Fibroblast of the conjunctiva (primary cell): ENCODE data around the gene UBALD2.
"Not testable (repeated sequence)": the region's sequence is repeated elsewhere in the genome, so short reads cannot be mapped to it uniquely, and the experiment has no call there.

Experiments
- DNase-seq: peaks from one replicate; pipeline ENCODE4 v3.0.0-alpha.2; 2010; ENCODE audit warnings: low read depth

UBALD2 gene

DNA sequence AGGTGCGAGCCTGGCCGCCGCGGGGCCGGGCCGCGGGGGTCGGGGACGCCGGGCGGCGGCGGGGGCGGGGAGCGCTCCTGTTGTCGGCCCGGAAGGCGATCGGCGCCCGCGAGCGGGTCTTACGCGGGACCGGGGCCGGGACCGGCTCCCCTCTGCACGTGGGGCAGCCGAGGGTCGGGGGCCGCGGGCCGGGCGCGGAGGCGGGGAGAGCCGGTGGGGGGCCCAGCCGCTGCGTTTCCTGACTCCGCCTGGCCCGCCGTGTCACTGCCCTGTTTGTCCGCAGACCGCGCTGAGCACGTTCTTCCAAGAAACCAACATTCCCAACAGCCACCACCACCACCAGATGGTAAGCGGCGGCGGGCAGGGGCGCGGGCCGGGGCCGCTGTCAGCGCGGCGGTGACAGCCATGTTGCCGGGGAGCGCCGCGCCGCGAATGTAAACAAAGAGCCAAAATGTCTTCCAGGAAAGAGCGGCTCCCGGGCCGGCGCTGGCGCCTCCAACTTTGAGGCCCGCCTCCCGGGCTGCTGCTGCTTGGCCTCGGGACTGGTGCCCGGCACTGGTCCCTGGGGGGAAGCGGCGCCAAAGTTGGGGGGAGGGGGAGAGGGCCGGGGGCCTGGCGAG lies 586 bp downstream of the UBALD2 start:
- DNase-seq: no peak

DNA sequence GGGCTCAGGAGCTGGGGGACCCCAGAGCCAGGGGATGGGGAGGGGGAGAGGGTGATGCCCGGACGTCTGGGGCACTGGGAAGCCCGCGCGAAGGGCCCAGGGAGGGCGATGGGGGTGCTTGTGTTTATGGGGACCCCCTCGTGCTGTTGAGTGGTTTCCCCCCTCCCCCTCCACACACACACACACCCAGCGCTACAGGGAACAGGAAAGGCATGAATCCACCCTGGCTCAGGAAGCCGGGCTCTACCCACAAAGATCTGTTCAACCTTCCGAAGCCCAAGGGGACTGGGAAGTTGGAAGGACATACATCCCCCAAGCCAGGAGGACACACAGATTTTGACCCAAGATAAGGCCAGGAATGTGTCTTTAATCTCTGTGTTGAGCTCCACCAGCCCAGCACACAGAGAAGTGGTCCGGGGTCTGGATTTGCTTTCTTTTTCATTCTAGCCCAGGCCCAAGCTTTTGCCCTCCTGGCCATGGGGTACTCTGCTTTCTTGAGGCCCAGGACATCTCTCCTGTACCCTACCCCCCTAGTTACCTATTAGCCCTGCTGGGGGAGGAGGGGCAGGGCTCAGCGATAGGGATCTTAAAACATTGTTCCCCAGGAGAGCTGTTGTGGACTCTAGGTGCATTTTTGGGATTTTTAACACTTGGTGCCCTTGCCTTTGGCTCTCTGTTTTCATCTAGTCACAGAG lies 1.2 kb downstream of the UBALD2 start:
- no peak for DNase-seq

DNA sequence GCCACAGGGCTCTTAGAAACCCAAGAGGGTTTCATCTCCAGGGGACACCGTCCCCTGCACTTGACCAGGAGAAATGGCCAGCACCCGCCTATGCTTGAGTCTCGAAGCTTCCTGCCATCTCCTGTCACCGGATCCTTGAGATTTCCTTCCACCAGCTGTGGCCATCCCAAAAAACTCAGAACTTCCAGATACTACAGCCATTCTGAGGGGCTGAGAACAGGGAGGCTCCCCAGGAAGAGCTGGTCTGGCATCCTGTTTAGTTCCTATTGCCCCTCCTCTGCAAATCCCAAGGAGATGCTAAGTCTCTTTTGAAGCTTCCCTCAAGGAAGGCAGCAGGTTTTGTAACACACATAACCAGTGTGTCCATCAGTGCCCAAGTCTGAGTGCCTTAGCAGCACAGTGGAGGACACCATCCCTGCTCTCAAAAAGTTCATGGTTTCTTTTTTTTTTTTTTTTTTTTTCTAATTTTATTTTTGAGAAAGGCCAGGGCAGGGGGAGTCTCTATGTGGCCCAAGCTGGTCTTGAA lies 2.0 kb downstream of the UBALD2 start:
- no peak for DNase-seq

DNA sequence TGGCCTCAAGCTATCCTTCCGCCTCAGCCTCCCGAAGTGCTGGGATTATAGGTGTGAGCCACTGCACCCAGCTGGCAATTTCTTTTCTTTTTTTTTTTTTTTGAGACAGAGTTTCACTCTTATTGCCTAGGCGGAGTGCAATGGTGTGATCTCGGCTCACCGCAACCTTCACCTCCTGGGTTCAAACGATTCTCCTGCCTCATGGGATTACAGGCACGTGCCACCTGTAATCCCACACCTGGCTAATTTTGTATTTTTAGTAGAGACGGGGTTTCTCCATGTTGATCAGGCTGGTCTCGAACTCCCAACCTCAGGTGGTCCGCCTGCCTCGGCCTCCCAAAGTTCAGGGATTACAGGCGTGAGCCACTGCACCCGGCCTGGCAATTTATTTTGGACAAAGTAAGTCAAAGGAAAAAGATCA lies 2.4 kb downstream of the UBALD2 start:
- DNase-seq: not testable (repeated sequence)

DNA sequence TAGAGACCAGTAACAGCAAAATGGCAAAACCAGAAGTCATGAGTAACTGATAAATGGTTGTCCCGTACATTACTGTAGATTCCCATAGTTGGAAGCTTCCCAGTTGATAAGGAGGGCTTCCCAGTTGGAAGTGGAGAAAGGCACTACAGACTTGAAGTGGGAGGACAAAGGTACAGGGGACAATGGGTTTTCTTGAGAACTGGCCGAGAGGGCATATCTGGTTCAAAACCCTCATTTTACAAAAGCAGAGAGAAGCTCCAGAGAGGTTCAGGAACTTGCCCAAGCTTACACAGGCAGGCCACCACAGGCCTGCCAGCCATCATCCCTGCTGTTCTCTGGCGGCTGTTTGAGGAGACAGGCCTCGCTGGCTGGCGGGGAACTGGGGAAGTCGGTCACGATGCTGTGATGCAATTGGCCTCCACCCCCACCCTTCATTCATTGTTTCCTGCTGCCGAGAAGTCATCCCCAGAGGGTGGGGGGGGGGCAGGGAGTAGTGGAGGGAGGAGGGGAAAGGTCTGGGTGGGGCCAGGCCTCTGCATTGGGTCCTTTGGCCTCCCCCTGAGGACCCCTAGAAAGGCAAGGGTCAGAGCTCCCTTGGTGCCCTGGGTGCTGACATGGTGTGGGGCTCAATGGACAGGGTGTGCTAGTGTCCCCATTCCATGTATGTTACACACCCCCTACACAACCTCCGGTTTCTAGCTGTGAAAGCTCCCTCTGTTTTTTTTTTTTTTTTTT lies 3.0 kb downstream of the UBALD2 start:
- DNase-seq: peak; percentile 75

DNA sequence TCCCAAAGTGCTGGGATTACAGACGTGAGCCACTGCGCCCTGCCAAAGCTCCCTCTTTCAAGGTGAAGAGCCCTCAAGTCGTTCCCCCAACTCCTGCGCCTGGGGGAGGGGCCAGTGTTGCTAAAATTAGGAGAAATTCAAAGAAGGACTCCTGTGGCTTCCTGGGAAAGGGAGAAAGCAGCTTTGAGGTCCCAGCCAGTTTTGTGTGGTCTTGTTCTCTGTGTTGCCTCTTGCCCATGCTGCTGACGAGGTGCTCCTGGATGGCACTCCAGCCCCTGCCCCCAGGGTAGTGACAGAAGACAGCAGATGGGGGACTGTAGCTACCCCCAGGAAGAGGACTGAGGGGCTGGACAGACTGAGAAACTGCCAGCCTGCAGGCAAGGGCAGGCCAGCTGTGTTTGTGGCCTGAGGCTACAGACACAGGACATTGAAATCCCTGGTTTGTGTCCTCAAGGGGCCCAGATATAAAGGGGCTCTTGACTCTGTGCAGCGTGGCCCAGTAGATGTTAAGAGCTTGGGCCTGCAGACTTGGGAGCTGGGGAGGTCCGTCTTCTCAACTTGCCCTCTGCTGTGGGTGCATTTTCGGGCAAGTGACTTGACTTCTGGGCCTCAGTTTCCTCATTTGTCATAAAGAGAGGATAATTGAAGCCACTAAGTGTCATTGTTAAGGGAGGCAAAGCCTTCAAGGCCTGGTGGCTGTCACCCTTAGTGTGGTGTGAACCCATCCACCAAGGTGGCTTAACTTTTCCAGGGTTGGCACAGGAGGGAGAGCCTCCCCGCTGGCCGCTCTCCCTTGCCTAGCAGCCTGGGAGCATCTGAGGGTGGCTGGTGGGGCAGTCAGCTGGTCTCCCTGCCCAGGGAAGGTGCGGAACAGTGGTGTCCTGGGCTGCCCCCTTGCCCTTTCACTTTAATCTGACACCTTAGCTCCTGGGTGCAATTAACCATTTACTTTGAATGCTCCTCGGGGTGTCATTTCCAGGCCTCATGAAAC lies 4.1 kb downstream of the UBALD2 start:
- no peak for DNase-seq

DNA sequence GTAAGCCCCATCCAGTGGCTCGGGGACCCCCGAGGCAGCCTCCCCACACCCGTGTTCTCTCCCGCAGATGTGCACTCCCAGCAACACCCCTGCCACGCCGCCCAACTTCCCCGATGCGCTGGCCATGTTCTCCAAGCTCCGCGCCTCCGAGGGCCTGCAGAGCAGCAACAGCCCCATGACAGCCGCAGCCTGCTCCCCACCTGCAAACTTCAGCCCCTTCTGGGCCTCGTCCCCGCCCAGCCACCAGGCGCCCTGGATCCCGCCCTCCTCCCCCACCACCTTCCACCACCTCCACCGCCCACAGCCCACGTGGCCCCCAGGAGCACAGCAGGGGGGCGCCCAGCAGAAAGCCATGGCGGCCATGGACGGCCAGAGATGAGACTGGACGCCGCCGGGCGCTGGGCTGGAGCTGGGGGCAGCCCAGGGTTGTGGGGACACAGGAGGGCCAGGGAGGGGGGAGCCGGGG lies 5.0 kb downstream of the UBALD2 start:
- DNase-seq: no peak

DNA sequence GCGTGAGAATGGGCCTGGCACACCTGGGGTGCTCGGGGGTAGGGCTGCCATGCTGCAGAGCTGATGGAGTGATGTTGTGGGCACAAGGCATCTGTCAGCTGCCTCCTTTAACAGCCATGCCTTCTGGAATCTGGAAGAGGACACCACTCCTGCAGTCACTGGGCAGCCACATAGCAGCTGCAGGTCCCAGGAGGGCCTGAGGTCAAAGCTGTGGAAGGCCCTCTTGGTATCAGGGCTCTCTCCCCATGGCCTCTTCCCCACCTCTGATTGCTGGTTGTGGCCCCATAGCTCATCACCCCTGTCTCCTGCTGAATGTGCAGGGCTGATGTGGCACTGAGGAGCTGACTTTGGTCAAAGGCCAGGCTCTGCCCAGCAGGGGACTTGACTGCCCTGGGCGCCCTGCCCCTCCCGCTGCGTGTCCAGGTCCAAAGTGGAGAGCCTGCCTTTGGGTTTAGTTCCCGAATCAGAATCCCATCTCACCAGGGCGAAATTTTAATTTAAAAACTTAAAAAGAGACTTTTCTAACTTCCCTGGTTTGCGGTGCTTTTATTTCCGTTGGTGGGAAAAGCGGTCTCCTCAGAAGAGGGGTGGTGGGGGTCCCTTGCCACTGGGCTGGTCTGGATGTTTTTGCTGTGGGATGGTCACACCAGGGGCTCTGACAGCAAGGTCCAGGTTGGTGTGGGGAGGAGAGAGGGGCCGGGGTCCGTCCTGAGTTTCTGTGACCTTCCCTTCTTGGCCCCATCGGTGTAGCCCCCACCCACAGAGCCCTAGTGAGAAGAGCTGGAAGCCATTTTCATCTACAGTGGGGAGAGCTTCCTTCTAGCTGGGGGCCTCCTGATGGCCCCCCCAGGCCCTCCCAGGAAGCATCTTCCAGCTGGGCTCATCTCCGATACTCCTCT lies 5.9 kb downstream of the UBALD2 start:
- no peak for DNase-seq

DNA sequence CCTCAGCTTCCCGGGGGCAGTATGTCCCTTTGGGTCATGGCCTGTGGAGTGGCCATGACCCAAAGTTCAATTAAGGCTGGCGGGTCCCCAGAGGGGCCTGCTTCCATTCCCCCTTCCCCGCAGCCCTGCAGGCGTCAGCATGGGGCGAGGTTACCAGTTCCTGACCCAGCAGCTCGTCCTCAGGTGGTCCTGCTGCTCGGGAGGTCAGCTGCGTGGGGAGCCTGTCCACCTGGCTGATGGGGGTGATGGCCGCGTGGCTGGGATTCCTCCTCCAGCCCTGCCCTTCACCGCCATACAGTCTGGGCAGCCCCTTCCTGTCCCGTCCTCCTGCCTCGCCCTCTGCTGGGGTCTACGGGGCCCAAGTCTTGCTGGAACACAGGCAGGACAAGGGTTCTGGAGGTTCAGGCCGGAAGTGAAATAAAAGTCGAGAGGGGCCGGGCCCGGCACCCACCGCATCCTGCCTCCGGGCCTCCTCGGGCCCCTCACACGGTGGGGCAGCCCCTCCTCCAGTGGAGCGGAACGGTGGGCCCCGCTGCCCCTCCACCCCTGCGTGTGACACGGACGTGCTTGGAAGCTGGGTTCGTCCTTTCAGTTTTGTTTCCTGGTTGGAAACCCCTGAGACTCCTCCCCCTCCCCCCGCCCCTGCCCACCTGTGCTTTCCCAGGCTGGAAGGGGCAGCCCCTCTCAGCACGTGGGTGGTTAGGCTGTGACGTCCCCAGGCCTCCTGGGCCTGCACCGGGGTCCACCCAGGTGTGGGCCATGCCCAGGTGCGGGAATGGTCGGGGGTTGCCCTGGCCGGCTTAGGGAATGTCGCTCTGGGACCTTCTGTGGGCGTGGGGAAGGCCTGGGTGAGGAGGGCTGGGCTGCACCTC lies 6.8 kb downstream of the UBALD2 start:
- no peak for DNase-seq

DNA sequence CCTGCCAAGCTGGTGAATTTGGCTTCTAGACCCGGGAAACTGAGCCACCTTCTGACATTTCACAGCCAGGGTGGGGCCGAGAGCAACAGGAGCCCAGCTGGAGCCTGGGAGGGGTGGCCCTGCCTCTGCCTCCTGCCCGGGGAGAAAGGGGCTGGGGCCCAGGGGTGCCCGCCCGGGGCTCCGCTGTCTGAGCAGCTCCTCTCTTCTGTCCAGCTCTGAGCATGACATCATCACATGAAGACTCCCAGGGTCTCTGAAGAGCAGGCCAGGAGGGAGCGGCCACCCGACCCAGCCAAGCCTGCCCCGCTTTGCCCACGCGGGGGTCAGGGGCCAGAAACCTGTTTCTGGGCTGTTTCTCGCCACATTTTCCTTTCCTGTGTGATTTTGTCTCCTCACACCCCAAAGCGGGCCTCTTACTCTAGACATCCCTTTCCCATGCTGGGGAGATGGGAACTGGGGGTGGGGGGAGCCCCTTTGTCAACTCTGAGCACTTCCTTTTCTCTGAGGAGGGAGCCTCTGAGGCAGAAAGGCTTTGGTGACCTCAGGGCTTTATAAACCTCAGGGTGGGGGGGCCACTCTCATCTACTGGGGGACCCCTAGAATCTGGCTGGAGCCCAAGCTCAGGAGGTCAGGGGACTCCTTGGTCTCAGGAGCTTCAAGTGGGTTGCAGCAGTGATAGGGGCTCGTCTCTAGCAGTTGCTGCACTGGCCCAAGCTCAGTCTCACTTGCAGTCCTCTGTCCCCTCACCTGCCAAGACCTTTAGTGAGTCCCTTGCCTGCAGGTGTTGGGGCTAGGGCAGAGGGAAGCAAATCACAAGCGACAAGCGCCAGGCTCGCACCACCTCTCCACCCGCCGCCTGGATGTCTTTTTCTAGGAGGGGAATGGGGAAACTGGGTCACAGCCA lies 7.6 kb downstream of the UBALD2 start:
- no peak for DNase-seq

DNA sequence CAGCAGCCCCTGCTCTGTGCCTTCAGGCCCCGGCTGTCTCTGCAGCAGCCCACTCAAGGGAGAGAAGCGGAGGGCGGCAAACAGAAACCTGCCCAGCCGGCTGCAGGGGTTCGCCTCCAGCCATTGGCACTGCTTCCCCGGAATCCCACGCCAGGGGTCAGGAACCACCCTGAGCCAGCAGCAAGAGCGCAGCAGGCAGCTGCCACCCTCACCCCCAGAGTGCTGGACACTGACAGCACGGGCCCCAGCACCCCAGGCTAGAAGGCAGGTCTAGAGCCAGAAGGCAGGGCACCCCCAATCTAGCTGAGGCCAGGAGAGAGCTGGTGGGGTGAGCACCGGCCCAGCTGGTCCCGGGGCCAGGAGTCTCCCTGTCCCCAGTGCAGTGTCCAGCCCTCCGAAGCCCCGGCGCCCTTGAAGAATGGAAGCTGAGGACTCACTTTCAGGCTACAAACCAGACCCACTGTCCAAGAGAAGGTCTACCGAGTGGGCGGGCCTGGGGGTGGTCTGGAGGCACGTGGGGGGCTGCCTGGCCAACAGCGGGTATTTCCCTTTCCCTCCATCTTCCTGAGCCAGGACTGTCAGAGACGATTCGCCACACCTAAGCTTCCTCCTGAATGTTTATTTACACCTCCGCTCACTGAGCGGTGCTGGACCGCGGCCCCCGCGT lies 8.4 kb downstream of the UBALD2 start:
- no peak for DNase-seq

DNA sequence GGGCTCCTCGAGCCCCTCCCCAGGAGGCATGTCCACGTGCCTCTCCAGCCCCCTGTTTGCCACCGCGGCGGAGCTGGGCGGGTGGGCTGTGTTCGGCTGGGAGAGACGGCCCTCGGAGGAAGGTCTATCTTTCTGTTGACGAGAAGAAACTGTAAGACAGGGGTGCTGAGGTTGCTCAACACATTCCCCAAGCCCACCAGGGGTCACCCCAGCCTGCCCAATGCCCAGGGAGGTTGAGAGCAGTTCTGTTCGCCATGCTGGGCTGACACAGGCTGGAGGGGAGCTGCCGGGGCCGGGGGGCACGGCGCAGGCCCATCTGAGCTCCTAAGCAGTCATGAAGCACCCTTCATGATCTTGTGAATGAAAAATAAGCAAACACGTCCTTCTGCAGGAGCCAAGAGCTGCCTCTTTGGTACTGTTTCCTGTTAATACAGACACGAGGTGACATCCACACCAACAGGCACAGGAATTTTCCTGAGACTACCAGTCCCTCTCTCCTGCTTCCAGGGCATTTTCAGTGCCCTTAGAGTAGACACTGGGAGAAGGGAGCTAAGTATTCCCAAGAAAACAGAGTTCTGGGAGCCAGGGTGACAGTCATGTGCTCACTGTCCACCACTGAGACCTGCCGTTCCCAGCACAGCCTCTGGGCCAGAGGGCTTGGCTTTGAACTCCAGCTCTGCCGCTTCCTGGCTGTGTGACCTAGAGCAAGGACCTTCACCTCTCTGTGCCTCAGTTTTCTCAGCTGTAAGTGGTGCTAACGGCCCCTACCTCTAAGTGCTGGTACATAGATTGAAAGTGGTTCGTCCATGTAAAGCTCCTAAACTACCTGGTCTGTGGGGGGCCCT lies 9.2 kb downstream of the UBALD2 start:
- no peak for DNase-seq

DNA sequence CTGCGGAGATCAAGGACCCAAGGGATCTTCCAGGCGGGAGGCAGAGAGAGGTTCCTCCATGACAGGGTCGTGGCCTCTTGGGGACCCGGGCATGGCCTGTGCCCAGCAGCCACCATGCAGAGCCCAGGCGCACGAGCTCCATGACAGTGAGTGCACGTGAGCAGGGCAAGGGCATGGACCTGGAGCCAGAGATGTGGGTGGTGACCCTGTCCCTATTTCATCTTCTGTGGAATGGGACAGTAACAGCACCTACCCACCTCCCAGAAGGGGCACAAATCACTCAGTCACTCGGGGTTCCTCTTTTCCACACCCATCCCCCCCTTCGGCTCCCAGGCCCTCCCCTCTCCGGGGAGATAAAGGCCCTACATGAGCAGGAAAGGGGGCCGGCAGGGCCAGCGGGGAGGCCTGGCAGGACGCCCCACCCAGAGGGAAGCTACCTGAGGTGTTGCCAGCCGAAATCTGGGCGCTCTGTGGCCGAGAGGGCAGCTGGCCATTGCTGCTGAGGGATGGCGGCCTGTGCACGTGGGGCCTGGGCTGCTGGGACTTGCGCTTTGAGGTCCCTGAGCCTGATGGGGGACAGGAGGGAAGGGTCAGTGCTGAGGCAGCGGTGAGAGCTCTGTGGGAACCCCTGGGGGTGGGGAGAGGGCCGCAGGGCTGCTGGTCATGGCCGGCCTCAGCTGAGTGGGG lies 10.4 kb downstream of the UBALD2 start:
- DNase-seq: no peak

DNA sequence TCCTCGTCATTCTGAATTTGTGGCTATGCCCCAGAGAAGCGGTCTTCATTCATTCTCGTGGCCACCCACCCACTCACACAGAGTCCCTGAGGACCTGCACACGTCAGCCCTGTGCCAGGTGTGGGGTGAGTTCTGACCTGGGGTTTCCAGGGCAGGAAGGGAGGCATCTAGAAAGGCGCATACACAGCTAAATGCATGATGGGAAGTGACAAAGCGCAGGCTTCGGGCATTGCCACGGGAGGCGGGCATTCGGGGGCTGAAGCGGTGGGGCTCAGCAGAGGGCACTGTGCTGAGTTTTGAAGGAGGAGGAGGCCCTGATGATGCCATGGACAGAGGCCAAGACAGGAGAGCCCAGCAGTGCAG lies 10.9 kb downstream of the UBALD2 start:
- no peak for DNase-seq

DNA sequence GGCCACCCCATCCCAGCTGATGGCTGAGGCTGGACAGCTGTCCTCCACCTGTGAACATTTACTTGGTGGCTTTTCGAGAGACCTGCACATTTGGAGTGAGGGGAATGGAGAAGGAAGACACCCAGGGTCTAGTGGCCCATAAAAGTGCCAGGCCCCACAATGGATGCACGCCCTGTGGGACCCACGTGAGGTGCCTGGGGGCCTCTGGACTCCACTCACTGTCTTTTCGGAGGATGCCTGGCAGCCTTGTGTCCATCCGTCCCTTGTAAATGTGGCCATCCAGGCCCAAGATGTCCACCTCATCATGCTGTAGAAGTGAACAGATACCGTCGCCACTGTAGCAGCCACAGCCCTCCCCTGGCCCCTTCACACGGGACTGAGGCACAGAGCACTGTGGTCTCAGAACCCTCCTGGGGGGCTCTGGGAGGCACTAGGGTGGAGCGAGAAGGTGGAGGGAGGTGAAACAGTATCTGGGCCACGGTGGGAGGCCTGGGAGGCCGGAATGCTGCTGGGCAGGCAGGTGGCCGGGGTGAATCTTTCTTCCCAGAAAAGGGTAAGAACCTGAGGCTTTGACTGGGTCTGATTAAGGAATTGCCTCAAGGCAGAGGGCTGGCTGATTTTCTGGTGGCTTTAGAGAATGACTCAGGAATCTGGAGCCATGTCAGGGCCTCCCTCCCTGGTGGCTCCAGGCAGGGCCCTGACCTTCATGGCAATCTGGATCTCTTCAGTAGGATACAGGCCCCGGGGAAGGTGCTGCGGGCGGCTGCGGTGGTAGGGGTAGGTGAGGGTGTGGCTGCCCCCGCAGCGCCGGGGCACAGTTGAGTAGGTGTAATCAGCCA lies 11.5 kb downstream of the UBALD2 start:
- DNase-seq: no peak
